Fibroblast of skin of abdomen (primary cell): ENCODE data around the gene HS1BP3.

ENCODE experiments used
- DNase-seq: peaks from one replicate; pipeline ENCODE4 v3.0.0-alpha.2; 2013

HS1BP3 gene

GRCh38 chr2:20663196-20664070 lies 12.5 kb upstream of the HS1BP3 start:
- no peak for DNase-seq

- no peak for DNase-seq
Observed at GRCh38 chr2:20662308-20662937, 11.5 kb upstream of the HS1BP3 start.

- peak; percentile 64 for DNase-seq
Observed at GRCh38 chr2:20661421-20662307, 10.8 kb upstream of the HS1BP3 start.

GRCh38 chr2:20660506-20661420 lies 9.9 kb upstream of the HS1BP3 start:
- no peak for DNase-seq

GRCh38 chr2:20657522-20658235 lies 6.8 kb upstream of the HS1BP3 start:
- DNase-seq = no peak

GRCh38 chr2:20656561-20656960 lies 5.7 kb upstream of the HS1BP3 start:
- DNase-seq = no peak

- no peak for DNase-seq
Observed at GRCh38 chr2:20654535-20654813, 3.6 kb upstream of the HS1BP3 start.

GRCh38 chr2:20653695-20654534 lies 3.0 kb upstream of the HS1BP3 start:
- DNase-seq = no peak

GRCh38 chr2:20652673-20653575 lies 2.0 kb upstream of the HS1BP3 start:
- DNase-seq = no peak

GRCh38 chr2:20652141-20652540 lies 1.2 kb upstream of the HS1BP3 start:
- no peak for DNase-seq

- DNase-seq = no peak
Observed at GRCh38 chr2:20651731-20652099, 817 bp upstream of the HS1BP3 start.

- DNase-seq = peak; percentile 33
Observed at GRCh38 chr2:20650393-20650876, 463 bp downstream of the HS1BP3 start.

- DNase-seq = no peak
Observed at GRCh38 chr2:20649976-20650375, 922 bp downstream of the HS1BP3 start.

GRCh38 chr2:20649576-20649975 lies 1.3 kb downstream of the HS1BP3 start:
- DNase-seq = no peak

GRCh38 chr2:20648831-20649230 lies 2.1 kb downstream of the HS1BP3 start:
- DNase-seq = no peak

GRCh38 chr2:20648206-20648605 lies 2.7 kb downstream of the HS1BP3 start:
- DNase-seq = no peak

- no peak for DNase-seq
Observed at GRCh38 chr2:20647738-20648137, 3.2 kb downstream of the HS1BP3 start.

- DNase-seq = no peak
Observed at GRCh38 chr2:20647211-20647610, 3.7 kb downstream of the HS1BP3 start.

- no peak for DNase-seq
Observed at GRCh38 chr2:20646446-20646845, 4.5 kb downstream of the HS1BP3 start.
